H9 (cell line): ENCODE results near the gene ALDOA. TPM values are rescaled to one million over a fixed set of nuclear protein-coding genes. Genes with fewer than 3 reads are reported as not detected.
A peak's percentile ranks its signal among the peaks of the same experiment; 100 is the strongest.

Source experiments
- DNase-seq: peaks from one replicate; pipeline ENCODE4 v3.0.0-alpha.2; 2017
- H2AFZ ChIP-seq: one replicate; pipeline ENCODE4 v1.6.1; 2013; ENCODE audit warnings: mild to moderate bottlenecking, low read length, control low read depth, moderate library complexity
- H2AK5ac ChIP-seq: 2 replicates; pipeline ENCODE4 v1.6.1; 2013; ENCODE audit warnings: low read length, control low read depth, mixed read lengths; ENCODE audit not compliant: insufficient read length
- H2BK120ac ChIP-seq: one replicate; pipeline ENCODE4 v1.6.1; 2013; ENCODE audit warnings: low read depth, mild to moderate bottlenecking, low read length, control low read depth, inconsistent platforms; ENCODE audit not compliant: poor library complexity, severe bottlenecking
- H2BK12ac ChIP-seq: 2 replicates; pipeline ENCODE4 v1.6.1; 2013; ENCODE audit warnings: low read length, control low read depth, mixed read lengths, low read depth; ENCODE audit not compliant: insufficient read length
- H2BK15ac ChIP-seq: 2 replicates; pipeline ENCODE4 v1.6.1; 2013; ENCODE audit warnings: low read depth, low read length, control low read depth
- H2BK20ac ChIP-seq: one replicate; pipeline ENCODE4 v1.6.1; 2013; ENCODE audit warnings: low read depth, mild to moderate bottlenecking, low read length, control low read depth, inconsistent platforms; ENCODE audit not compliant: poor library complexity, severe bottlenecking
- H2BK5ac ChIP-seq: 2 replicates; pipeline ENCODE4 v1.6.1; 2013; ENCODE audit warnings: low read length, control low read depth, mixed read lengths; ENCODE audit not compliant: insufficient read length
- H3K14ac ChIP-seq: 2 replicates; pipeline ENCODE4 v1.6.1; 2013; ENCODE audit warnings: low read length, control low read depth; ENCODE audit not compliant: insufficient read depth
- H3K18ac ChIP-seq: 2 replicates; pipeline ENCODE4 v1.6.1; 2013; ENCODE audit warnings: low read depth, mild to moderate bottlenecking, mixed read lengths, low read length, control low read depth; ENCODE audit not compliant: insufficient read length
- H3K23ac ChIP-seq: 2 replicates; pipeline ENCODE4 v1.6.1; 2013; ENCODE audit warnings: low read length, control low read depth, mixed read lengths, low read depth; ENCODE audit not compliant: insufficient read length
- H3K23me2 ChIP-seq: 2 replicates; pipeline ENCODE4 v1.6.1; 2013; ENCODE audit warnings: low read depth, mild to moderate bottlenecking, mixed read lengths, low read length, control low read depth; ENCODE audit not compliant: insufficient read length, poor library complexity, severe bottlenecking
- H3K27ac ChIP-seq: 2 replicates; pipeline ENCODE4 v1.5.1; 2013; ENCODE audit warnings: low read length, control low read depth, mixed read lengths, low read depth; ENCODE audit not compliant: insufficient read length
- H3K27me3 ChIP-seq: 2 replicates; pipeline ENCODE4 v1.6.1; 2013; ENCODE audit warnings: low read length, control low read depth, inconsistent platforms; ENCODE audit not compliant: insufficient read depth
- H3K4ac ChIP-seq: 2 replicates; pipeline ENCODE4 v1.6.1; 2013; ENCODE audit warnings: low read depth, mild to moderate bottlenecking, control low read depth, inconsistent platforms, low read length, moderate library complexity
- H3K4me1 ChIP-seq: 2 replicates; pipeline ENCODE4 v1.6.1; 2013; ENCODE audit warnings: low read length, control low read depth, inconsistent platforms; ENCODE audit not compliant: insufficient read depth
- H3K4me2 ChIP-seq: 2 replicates; pipeline ENCODE4 v1.6.1; 2013; ENCODE audit warnings: low read length, control low read depth, mixed read lengths; ENCODE audit not compliant: insufficient read length, insufficient read depth
- H3K56ac ChIP-seq: 2 replicates; pipeline ENCODE4 v1.6.1; 2013; ENCODE audit warnings: low read depth, mild to moderate bottlenecking, mixed read lengths, low read length, control low read depth; ENCODE audit not compliant: insufficient read length
- H3K79me1 ChIP-seq: 2 replicates; pipeline ENCODE4 v1.6.1; 2013; ENCODE audit warnings: low read depth, mild to moderate bottlenecking, moderate library complexity, low read length, control low read depth, inconsistent platforms; ENCODE audit not compliant: insufficient read depth, poor library complexity, severe bottlenecking
- H3K79me2 ChIP-seq: 2 replicates; pipeline ENCODE4 v1.6.1; 2013; ENCODE audit warnings: low read length, control low read depth, inconsistent platforms; ENCODE audit not compliant: insufficient read depth
- H3K9ac ChIP-seq: 2 replicates; pipeline ENCODE4 v1.6.1; 2013; ENCODE audit warnings: low read length, control low read depth, mixed read lengths; ENCODE audit not compliant: insufficient read length; ENCODE audit errors: extremely low read depth
- H3K9me3 ChIP-seq: one replicate; pipeline ENCODE4 v1.6.1; 2013; ENCODE audit warnings: low read depth, low read length, inconsistent platforms; ENCODE audit not compliant: control insufficient read depth
- H3T11ph ChIP-seq: one replicate; pipeline ENCODE4 v1.6.1; 2013; ENCODE audit warnings: mild to moderate bottlenecking, low read length, control low read depth, inconsistent platforms
- H4K20me1 ChIP-seq: one replicate; pipeline ENCODE4 v1.6.1; 2013; ENCODE audit not compliant: control insufficient read depth, insufficient read length, insufficient read depth
- H4K5ac ChIP-seq: 2 replicates; pipeline ENCODE4 v1.6.1; 2013; ENCODE audit warnings: low read depth, mild to moderate bottlenecking, mixed read lengths, low read length, control low read depth; ENCODE audit not compliant: insufficient read length
- H4K8ac ChIP-seq: replicated peaks from 2 replicates; pipeline ENCODE4 v1.6.1; 2013; ENCODE audit warnings: low read length, control low read depth, mixed read lengths, low read depth; ENCODE audit not compliant: insufficient read length
- H4K91ac ChIP-seq: 2 replicates; pipeline ENCODE4 v1.6.1; 2013; ENCODE audit warnings: low read depth, mild to moderate bottlenecking, moderate library complexity, mixed read lengths, low read length, control low read depth; ENCODE audit not compliant: insufficient read length
- H3K27ac Mint-ChIP-seq, 3 experiments: 2 replicates in 2 of 3; 3 replicates in 1 of 3; pipeline ENCODE4 v1.8.0; 2020 to 2021; ENCODE audit warnings: mixed read lengths in 3 of 3, mild to moderate bottlenecking in 1 of 3, moderate library complexity in 1 of 3
- H3K27me3 Mint-ChIP-seq: 2 replicates; pipeline ENCODE4 v1.8.0; 2021; ENCODE audit warnings: low read depth, mild to moderate bottlenecking, moderate library complexity, mixed read lengths
- H3K36me3 Mint-ChIP-seq, 3 experiments: 2 replicates in 2 of 3; 3 replicates in 1 of 3; pipeline ENCODE4 v1.8.0; 2020 to 2021; ENCODE audit warnings: low read depth in 3 of 3, mixed read lengths in 3 of 3; ENCODE audit not compliant: insufficient read depth in 1 of 3
- H3K4me1 Mint-ChIP-seq, 2 experiments: 2 replicates each; pipeline ENCODE4 v1.8.0; 2020; ENCODE audit warnings: mixed read lengths in 2 of 2
- H3K4me3 Mint-ChIP-seq, 2 experiments: 2 replicates in 1 of 2; 3 replicates in 1 of 2; pipeline ENCODE4 v1.8.0; 2020 to 2021; ENCODE audit warnings: mild to moderate bottlenecking in 2 of 2, mixed read lengths in 2 of 2, moderate library complexity in 1 of 2
- H3K9me3 Mint-ChIP-seq, 2 experiments: 2 replicates in 1 of 2; 3 replicates in 1 of 2; pipeline ENCODE4 v1.8.0; 2020; ENCODE audit warnings: mild to moderate bottlenecking in 2 of 2, mixed read lengths in 2 of 2, moderate library complexity in 1 of 2
- WGBS: extraction: QIAGEN DNeasy Blood & Tissue Kit; methylation state at CpG from one replicate; pipeline ENCODE4 v1.1.7; 2013; ENCODE audit warnings: missing lambda C conversion rate, low lambda C conversion rate, mixed read lengths; ENCODE audit not compliant: insufficient read length; ENCODE audit errors: extremely low coverage; 5-methylcytosine and 5-hydroxymethylcytosine counted together
- total RNA-seq: library from RNA; stranded (reverse); gene quantifications from 2 replicates; pipeline ENCODE4 v1.2.1, GENCODE V29; 2021
- TF ChIP-seq, protein P1 (sequence below): fragments of 200-600 bp; sonication (generic); conservative IDR thresholded peaks from 3 replicates; pipeline ENCODE4 v1.8.0; 2021; ENCODE audit warnings: antibody characterized with exemption, mild to moderate bottlenecking

Gene ALDOA
- total RNA-seq, 1 experiment from 2014 or later: 1,356 TPM

DNA sequence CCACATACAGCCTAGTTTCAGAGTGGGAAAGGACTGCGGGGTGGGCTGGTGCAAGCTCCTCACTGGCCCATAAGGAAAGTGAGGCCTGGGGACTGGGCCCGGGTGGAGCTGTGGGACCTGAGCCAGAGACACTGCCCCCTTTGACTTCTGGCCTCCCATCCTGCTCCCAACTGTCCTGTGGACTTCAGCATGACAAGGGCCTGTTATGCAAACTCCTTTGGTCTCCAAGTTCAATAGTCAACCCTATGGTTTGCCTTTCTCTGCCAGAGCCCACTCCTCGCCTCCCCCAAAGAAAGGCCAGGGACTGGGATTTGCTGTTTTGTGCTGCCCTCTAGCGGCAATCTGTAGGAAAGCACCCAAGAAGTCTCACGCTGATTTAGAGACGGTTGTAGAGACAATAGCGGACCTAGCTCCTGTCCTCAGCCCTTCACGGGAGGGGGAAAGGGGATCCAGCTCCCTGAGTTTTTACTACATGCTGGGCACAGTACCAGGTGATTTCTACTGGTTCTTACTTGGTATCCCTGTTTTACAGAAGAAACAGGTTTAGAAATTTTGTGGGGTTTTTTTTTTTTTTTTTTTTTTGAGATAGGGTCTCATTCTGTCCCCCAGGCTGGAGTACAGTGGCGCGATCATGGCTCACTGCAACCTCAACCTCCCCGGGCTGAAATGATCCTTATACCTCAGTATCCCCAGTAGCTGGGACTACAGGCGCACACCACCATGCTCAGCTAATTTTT lies 33.3 kb upstream of the ALDOA start:
- Histone ChIP-seq H3T11ph (no peak overlapping the region), H3K79me2 (no peaks in the 10 kb centered on the region; the same call in 1 of the 2 replicates), H2AK5ac (no peak overlapping the region), H3K4me1 (peaks cover 3% of the 10 kb centered on the region; the same call in 1 of the 2 replicates), H3K9ac (no peak overlapping the region), H3K79me1 (no peaks in the 10 kb centered on the region), H3K14ac (no peak overlapping the region), H2BK120ac (no peak overlapping the region), H3K23ac (no peak overlapping the region), H2AFZ (no peak overlapping the region), H3K18ac (no peak overlapping the region), H2BK12ac (no peak overlapping the region), H3K4me2 (peak overlapping the region; percentile 76), H3K56ac (no peak overlapping the region), H3K27me3 (no peaks in the 10 kb centered on the region; the same call in 1 of the 2 replicates), H3K23me2 (peaks cover 20% of the 10 kb centered on the region), H3K27ac (no peak overlapping the region), H3K9me3 (no peaks in the 10 kb centered on the region), H2BK5ac (no peak overlapping the region), H4K91ac (no peak overlapping the region), H2BK15ac (no peak overlapping the region), H4K8ac (no peak overlapping the region), H4K5ac (no peak overlapping the region), H2BK20ac (no peak overlapping the region), H3K4ac (no peak overlapping the region), H4K20me1 (no peaks in the 10 kb centered on the region)
- peak; percentile 87 for DNase-seq
- H3K4me1 Mint-ChIP-seq: peaks cover 27 to 41% of the 10 kb centered on the region in 2 experiments
- peaks cover 0 to 7% (median 5%) of the 10 kb centered on the region in 3 experiments; a peak in 4 of 7 replicates for H3K36me3 Mint-ChIP-seq
- TF ChIP-seq, protein P1, sequence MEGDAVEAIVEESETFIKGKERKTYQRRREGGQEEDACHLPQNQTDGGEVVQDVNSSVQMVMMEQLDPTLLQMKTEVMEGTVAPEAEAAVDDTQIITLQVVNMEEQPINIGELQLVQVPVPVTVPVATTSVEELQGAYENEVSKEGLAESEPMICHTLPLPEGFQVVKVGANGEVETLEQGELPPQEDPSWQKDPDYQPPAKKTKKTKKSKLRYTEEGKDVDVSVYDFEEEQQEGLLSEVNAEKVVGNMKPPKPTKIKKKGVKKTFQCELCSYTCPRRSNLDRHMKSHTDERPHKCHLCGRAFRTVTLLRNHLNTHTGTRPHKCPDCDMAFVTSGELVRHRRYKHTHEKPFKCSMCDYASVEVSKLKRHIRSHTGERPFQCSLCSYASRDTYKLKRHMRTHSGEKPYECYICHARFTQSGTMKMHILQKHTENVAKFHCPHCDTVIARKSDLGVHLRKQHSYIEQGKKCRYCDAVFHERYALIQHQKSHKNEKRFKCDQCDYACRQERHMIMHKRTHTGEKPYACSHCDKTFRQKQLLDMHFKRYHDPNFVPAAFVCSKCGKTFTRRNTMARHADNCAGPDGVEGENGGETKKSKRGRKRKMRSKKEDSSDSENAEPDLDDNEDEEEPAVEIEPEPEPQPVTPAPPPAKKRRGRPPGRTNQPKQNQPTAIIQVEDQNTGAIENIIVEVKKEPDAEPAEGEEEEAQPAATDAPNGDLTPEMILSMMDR: peak; percentile 93
- H3K9me3 Mint-ChIP-seq: no peaks in the 10 kb centered on the region; a peak in 1 of 5 replicates
- WGBS: no CpG with 5 or more reads among the region's 12 CpGs
- H3K27ac Mint-ChIP-seq: no peak overlapping the region
- peak overlapping the region; percentile 73 to 90 for H3K4me3 Mint-ChIP-seq
- peaks cover 44% of the 10 kb centered on the region for H3K27me3 Mint-ChIP-seq
